HCT116 (cell line): ENCODE data around the gene URI1.

Experiments
- CTCF ChIP-seq, 3 experiments: fragments of 200-600 bp in 1 of 3; sonication (generic) in 1 of 3; IDR thresholded peaks in 2 of 3; conservative IDR thresholded peaks in 1 of 3; 2 replicates each; pipeline ENCODE4 v1.5.1; 2012 to 2017; ENCODE audit warnings: low read depth in 2 of 3, low read length in 2 of 3, antibody characterized with exemption in 1 of 3, borderline replicate concordance in 1 of 3, control low read depth in 1 of 3, mild to moderate bottlenecking in 1 of 3, mixed read lengths in 1 of 3, mixed run types in 1 of 3, moderate library complexity in 1 of 3; ENCODE audit not compliant: insufficient read depth in 1 of 3
- ELF1 ChIP-seq: IDR thresholded peaks from 2 replicates; pipeline ENCODE4 v1.6.1; 2012; ENCODE audit warnings: low read depth, borderline replicate concordance
- EZH2 ChIP-seq: fragments of 200-600 bp; sonication (generic); IDR thresholded peaks from 2 replicates; pipeline ENCODE4 v1.6.1; 2017; ENCODE audit warnings: antibody characterized with exemption, mixed run types
- EZH2phosphoT487 ChIP-seq: fragments of 200-600 bp; IDR thresholded peaks from 2 replicates; pipeline ENCODE4 v1.6.1; 2018; ENCODE audit warnings: antibody characterized with exemption, borderline replicate concordance
- MAX ChIP-seq: IDR thresholded peaks from 2 replicates; pipeline ENCODE4 v1.6.1; 2012
- POLR2A ChIP-seq: IDR thresholded peaks from 2 replicates; pipeline ENCODE4 v1.7.0; 2011; ENCODE audit warnings: borderline replicate concordance; ENCODE audit not compliant: insufficient read depth, insufficient read length; ENCODE audit errors: extremely low read depth
- POLR2AphosphoS5 ChIP-seq: IDR thresholded peaks from 2 replicates; pipeline ENCODE4 v1.6.1; 2011; ENCODE audit warnings: mild to moderate bottlenecking, low read depth, low read length, moderate library complexity
- RAD21 ChIP-seq: IDR thresholded peaks from 2 replicates; pipeline ENCODE4 v1.6.1; 2012; ENCODE audit warnings: low read depth, mild to moderate bottlenecking
- REST ChIP-seq: IDR thresholded peaks from 2 replicates; pipeline ENCODE4 v1.6.1; 2012; ENCODE audit warnings: low read depth
- SP1 ChIP-seq: IDR thresholded peaks from 2 replicates; pipeline ENCODE4 v1.6.1; 2012; ENCODE audit warnings: low read depth
- TCF7L2 ChIP-seq: IDR thresholded peaks from 2 replicates; pipeline ENCODE4 v1.7.0; 2011; ENCODE audit warnings: borderline replicate concordance, inconsistent platforms; ENCODE audit not compliant: insufficient read depth, insufficient read length; ENCODE audit errors: extremely low read depth
- YY1 ChIP-seq: IDR thresholded peaks from 2 replicates; pipeline ENCODE4 v1.6.1; 2011; ENCODE audit warnings: low read length, low read depth, moderate library complexity, mild to moderate bottlenecking; ENCODE audit not compliant: insufficient replicate concordance; ENCODE audit errors: extremely low read depth
- ZBTB33 ChIP-seq: IDR thresholded peaks from 2 replicates; pipeline ENCODE4 v1.6.1; 2011; ENCODE audit warnings: mild to moderate bottlenecking, low read length, moderate library complexity; ENCODE audit not compliant: insufficient replicate concordance; ENCODE audit errors: extremely low read depth

GRCh38 chr19:29952646-29953045, 10.6 kb downstream of the URI1 start:
- TF ChIP-seq CTCF (IDR thresholded peaks at IDR 0.05 in 2 of 3, conservative IDR thresholded peaks at IDR 0.05 in 1 of 3; ENCODE audit: borderline replicate concordance in 1 of 3, insufficient read depth in 1 of 3, low read depth in 2 of 3, low read length in 2 of 3), result no peak
- no peak for TF ChIP-seq MAX
- TF ChIP-seq POLR2A, result no peak
- no peak for TF ChIP-seq REST
- no peak for TF ChIP-seq SP1
- TF ChIP-seq TCF7L2, result no peak
- no peak for TF ChIP-seq EZH2phosphoT487
- TF ChIP-seq RAD21, result no peak
- no peak for TF ChIP-seq EZH2
- no peak for TF ChIP-seq YY1
- no peak for TF ChIP-seq POLR2AphosphoS5
- no peak for TF ChIP-seq ZBTB33
- no peak for TF ChIP-seq ELF1
